Keratinocyte (primary cell): ENCODE measurements around the gene KCNK5. TPM values are rescaled to one million over a fixed set of nuclear protein-coding genes. Genes with fewer than 3 reads are reported as not detected.

Experiments
- DNase-seq: peaks from one replicate; pipeline ENCODE4 v3.0.0-alpha.2; 2011; ENCODE audit warnings: low read depth, missing footprints, low spot score
- FAIRE-seq: peaks from 2 replicates; lab custom pipeline; 2011; peaks lifted over from hg19 to GRCh38; lab: Jason Lieb, UNC
- H2AFZ ChIP-seq: 2 replicates; pipeline ENCODE4 v1.6.0; 2012; ENCODE audit warnings: low read length, control low read depth, inconsistent platforms; ENCODE audit not compliant: control insufficient read depth
- H3K27ac ChIP-seq: 2 replicates; pipeline ENCODE4 v1.5.1; 2011; ENCODE audit warnings: low read length; ENCODE audit not compliant: control insufficient read depth, insufficient read depth
- H3K27me3 ChIP-seq: 3 replicates; pipeline ENCODE4 v1.6.0; 2011; ENCODE audit warnings: low read length; ENCODE audit not compliant: control insufficient read depth, insufficient read depth; ENCODE audit errors: extremely low read depth
- H3K36me3 ChIP-seq, 2 experiments: 2 replicates in 1 of 2; 3 replicates in 1 of 2; pipeline ENCODE4 v1.5.1; 2011; ENCODE audit warnings: low read length in 2 of 2, mild to moderate bottlenecking in 1 of 2; ENCODE audit not compliant: control insufficient read depth in 2 of 2, insufficient read depth in 2 of 2; ENCODE audit errors: extremely low read depth in 1 of 2
- H3K4me1 ChIP-seq: 3 replicates; pipeline ENCODE4 v1.5.1; 2011; ENCODE audit warnings: low read length; ENCODE audit not compliant: control insufficient read depth, insufficient read depth; ENCODE audit errors: extremely low read depth
- H3K4me2 ChIP-seq: 3 replicates; pipeline ENCODE4 v1.6.0; 2011; ENCODE audit warnings: low read depth, low read length; ENCODE audit not compliant: control insufficient read depth, insufficient read depth; ENCODE audit errors: extremely low read depth
- H3K4me3 ChIP-seq, 3 experiments: fragments of 200-600 bp in 1 of 3; sonication (generic) in 1 of 3; 2 replicates in 2 of 3; 3 replicates in 1 of 3; pipeline ENCODE4 v1.5.1; 2011 to 2016; ENCODE audit warnings: low read length in 3 of 3, mild to moderate bottlenecking in 3 of 3, control low read depth in 2 of 3, inconsistent platforms in 1 of 3, low read depth in 1 of 3, mixed read lengths in 1 of 3, mixed run types in 1 of 3, moderate library complexity in 1 of 3; ENCODE audit not compliant: control insufficient read depth in 2 of 3, insufficient read depth in 2 of 3; ENCODE audit errors: extremely low read depth in 1 of 3
- H3K79me2 ChIP-seq: 2 replicates; pipeline ENCODE4 v1.6.0; 2012; ENCODE audit warnings: low read length; ENCODE audit not compliant: control insufficient read depth, insufficient read depth
- H3K9ac ChIP-seq: 3 replicates; pipeline ENCODE4 v1.6.0; 2011; ENCODE audit warnings: low read length; ENCODE audit not compliant: control insufficient read depth, insufficient read depth; ENCODE audit errors: extremely low read depth
- H3K9me1 ChIP-seq: 3 replicates; pipeline ENCODE4 v1.6.0; 2011; ENCODE audit warnings: low read length; ENCODE audit not compliant: control insufficient read depth, insufficient read depth; ENCODE audit errors: extremely low read depth
- H3K9me3 ChIP-seq: 2 replicates; pipeline ENCODE4 v1.5.1; 2012; ENCODE audit warnings: low read depth, low read length; ENCODE audit not compliant: control insufficient read depth
- H4K20me1 ChIP-seq: 3 replicates; pipeline ENCODE4 v1.6.0; 2011; ENCODE audit warnings: low read length; ENCODE audit not compliant: control insufficient read depth, insufficient read depth; ENCODE audit errors: extremely low read depth
- EZH2 ChIP-seq: IDR thresholded peaks from one replicate; pipeline ENCODE4 v1.6.1; 2012; ENCODE audit warnings: inconsistent platforms, mild to moderate bottlenecking, low read length, moderate library complexity
- dilution Hi-C: fragments of 300-500 bp; cut with MboI; formaldehyde crosslinking; loops from one replicate; pipeline ENCODE4 v1.7.0; 2020; ENCODE audit warnings: low sequenced_read_pairs; ENCODE audit not compliant: extremely low pct_ligation_motif_present
- polyA plus RNA-seq, 5 experiments: library from polyadenylated mRNA; depleted of rRNA in 3 of 5; stranded (reverse) in 3 of 5; stranded (forward) in 1 of 5; unstranded in 1 of 5; fragments of >200 nt; gene quantifications; 1 replicate in 1 of 5; 2 replicates in 3 of 5; 3 replicates in 1 of 5; pipeline versions ENCODE4 v1.2.1 to v1.2.3, GENCODE V29; 2011 to 2012; ENCODE audit warnings: missing spikeins in 2 of 5, low read depth in 1 of 5, low replicate concordance in 1 of 5
- TF ChIP-seq, protein P1 (sequence below), 3 experiments: IDR thresholded peaks in 1 of 3; conservative IDR thresholded peaks in 1 of 3; optimal IDR thresholded peaks in 1 of 3; 2 replicates in 2 of 3; 3 replicates in 1 of 3; pipeline versions ENCODE3 to v1.5.1; 2011; ENCODE audit warnings: low read length in 3 of 3, mild to moderate bottlenecking in 3 of 3, moderate library complexity in 2 of 3, control low read depth in 1 of 3, inconsistent platforms in 1 of 3; ENCODE audit not compliant: insufficient read depth in 2 of 3; ENCODE audit errors: extremely low read depth in 1 of 3

Gene KCNK5
- polyA plus RNA-seq, 1 donor (not counting 4 experiments of a cell fraction or from before 2014, with no cell fraction given): not detected

DNA sequence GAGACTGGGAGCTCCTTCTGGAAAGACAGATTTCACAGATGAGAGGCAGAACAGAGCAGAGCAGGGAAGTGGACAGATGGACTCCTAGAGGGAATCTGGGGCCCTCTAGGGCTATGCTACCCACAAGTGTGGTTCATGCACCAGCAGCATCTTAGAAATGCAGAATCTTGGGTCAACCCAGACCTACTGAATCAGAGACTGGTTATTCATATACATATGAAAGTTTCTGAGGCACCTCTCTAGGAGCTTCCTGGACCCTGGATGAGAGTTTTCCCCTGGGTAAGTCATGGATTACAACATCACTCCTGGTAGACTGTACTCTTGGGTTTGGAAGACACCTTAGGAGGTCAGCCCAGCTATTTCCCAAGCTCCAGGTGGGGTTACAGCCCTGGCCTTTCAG, 58.9 kb downstream of the KCNK5 start:
- H3K79me2 ChIP-seq: no peaks in the 10 kb centered on the region
- dilution Hi-C loops: no loop called here
- FAIRE-seq (no peak), DNase-seq (no peak)
- no peaks in the 10 kb centered on the region for H3K4me1 ChIP-seq
- H3K4me2 ChIP-seq: no peak overlapping the region
- H4K20me1 ChIP-seq: no peaks in the 10 kb centered on the region
- TF ChIP-seq, protein P1, sequence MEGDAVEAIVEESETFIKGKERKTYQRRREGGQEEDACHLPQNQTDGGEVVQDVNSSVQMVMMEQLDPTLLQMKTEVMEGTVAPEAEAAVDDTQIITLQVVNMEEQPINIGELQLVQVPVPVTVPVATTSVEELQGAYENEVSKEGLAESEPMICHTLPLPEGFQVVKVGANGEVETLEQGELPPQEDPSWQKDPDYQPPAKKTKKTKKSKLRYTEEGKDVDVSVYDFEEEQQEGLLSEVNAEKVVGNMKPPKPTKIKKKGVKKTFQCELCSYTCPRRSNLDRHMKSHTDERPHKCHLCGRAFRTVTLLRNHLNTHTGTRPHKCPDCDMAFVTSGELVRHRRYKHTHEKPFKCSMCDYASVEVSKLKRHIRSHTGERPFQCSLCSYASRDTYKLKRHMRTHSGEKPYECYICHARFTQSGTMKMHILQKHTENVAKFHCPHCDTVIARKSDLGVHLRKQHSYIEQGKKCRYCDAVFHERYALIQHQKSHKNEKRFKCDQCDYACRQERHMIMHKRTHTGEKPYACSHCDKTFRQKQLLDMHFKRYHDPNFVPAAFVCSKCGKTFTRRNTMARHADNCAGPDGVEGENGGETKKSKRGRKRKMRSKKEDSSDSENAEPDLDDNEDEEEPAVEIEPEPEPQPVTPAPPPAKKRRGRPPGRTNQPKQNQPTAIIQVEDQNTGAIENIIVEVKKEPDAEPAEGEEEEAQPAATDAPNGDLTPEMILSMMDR (optimal IDR thresholded peaks at IDR 0.05 in 1 of 3, IDR thresholded peaks at IDR 0.05 in 1 of 3, conservative IDR thresholded peaks at IDR 0.05 in 1 of 3; ENCODE audit: extremely low read depth in 1 of 3, insufficient read depth in 2 of 3, low read length in 3 of 3): no peak
- TF ChIP-seq EZH2: no peak
- no peaks in the 10 kb centered on the region for H3K9me3 ChIP-seq
- H3K4me3 ChIP-seq: no peak overlapping the region
- H3K36me3 ChIP-seq: no peaks in the 10 kb centered on the region
- H3K9ac ChIP-seq: no peak overlapping the region
- H3K27me3 ChIP-seq: peaks cover 4% of the 10 kb centered on the region
- no peaks in the 10 kb centered on the region for H3K9me1 ChIP-seq
- no peak overlapping the region for H2AFZ ChIP-seq
- H3K27ac ChIP-seq: no peak overlapping the region

DNA sequence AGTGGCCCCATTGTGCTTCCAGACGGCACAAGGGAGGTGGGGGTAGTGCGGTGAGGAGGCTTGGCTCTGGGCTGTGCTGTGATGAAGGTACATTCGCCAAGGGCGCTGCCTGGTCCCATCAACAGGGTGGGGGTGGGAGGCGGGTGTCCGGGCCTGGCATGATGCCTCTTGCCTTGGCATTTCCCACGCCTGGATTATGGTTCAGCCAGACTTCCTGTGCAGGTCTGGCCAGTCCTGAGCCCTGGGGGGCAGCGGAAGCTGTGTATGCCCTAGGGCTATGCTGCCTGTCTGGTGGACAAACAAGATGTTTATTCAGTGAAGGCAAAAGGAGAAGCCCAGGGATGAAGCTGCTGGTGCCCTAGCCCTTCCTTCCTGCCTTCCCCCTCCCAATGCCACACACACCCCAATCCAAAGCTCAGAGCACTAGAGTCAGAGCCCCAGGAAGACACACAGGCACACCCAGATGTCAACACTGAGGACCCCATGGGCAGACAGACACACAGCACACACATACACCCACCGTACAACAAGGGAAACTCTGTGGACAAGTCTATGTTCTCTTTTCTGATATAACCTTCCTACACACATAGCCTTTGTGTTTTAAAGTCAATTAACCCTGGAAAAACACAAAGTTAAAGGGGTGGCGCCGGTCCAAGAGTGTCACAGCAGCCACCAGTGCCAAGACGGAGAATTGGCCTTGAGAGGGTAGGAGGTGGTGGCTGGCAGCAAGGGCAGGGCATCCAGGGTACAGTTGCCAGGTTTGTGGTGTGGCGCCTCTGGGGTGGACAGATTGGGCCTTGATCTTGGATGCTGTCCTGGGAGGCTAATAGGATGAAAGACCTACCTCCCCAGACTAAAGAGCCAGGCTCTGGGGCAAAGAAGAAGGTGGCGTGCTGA, 59.6 kb downstream of the KCNK5 start:
- FAIRE-seq: no peak

More for the DNA sequence above, 59.6 kb downstream of the KCNK5 start:
- H3K9me3 ChIP-seq: no peaks in the 10 kb centered on the region
- DNase-seq: no peak
- H2AFZ ChIP-seq: no peak overlapping the region
- no peak overlapping the region for H3K27ac ChIP-seq
- H4K20me1 ChIP-seq: no peaks in the 10 kb centered on the region
- TF ChIP-seq EZH2: no peak
- TF ChIP-seq, protein P1 (optimal IDR thresholded peaks at IDR 0.05 in 1 of 3, IDR thresholded peaks at IDR 0.05 in 1 of 3, conservative IDR thresholded peaks at IDR 0.05 in 1 of 3; ENCODE audit: extremely low read depth in 1 of 3, insufficient read depth in 2 of 3, low read length in 3 of 3): no peak
- H3K36me3 ChIP-seq: no peaks in the 10 kb centered on the region
- H3K27me3 ChIP-seq: peaks cover 4% of the 10 kb centered on the region
- H3K9ac ChIP-seq: no peak overlapping the region
- H3K9me1 ChIP-seq: no peaks in the 10 kb centered on the region
- dilution Hi-C loops: no loop called here
- H3K4me1 ChIP-seq: no peaks in the 10 kb centered on the region
- no peak overlapping the region for H3K4me3 ChIP-seq
- no peaks in the 10 kb centered on the region for H3K79me2 ChIP-seq
- no peak overlapping the region for H3K4me2 ChIP-seq
